Measurements from ENCODE around the gene NCAPH2. TPM values are rescaled to one million over a fixed set of nuclear protein-coding genes. Genes with fewer than 3 reads are reported as not detected.

NCAPH2 gene
- total and polyA plus RNA-seq, 2 of the 8 experiments (the other 6 are each of a cell fraction or from before 2014, with no cell fraction given), result 62.2 to 81.6 TPM

DNA sequence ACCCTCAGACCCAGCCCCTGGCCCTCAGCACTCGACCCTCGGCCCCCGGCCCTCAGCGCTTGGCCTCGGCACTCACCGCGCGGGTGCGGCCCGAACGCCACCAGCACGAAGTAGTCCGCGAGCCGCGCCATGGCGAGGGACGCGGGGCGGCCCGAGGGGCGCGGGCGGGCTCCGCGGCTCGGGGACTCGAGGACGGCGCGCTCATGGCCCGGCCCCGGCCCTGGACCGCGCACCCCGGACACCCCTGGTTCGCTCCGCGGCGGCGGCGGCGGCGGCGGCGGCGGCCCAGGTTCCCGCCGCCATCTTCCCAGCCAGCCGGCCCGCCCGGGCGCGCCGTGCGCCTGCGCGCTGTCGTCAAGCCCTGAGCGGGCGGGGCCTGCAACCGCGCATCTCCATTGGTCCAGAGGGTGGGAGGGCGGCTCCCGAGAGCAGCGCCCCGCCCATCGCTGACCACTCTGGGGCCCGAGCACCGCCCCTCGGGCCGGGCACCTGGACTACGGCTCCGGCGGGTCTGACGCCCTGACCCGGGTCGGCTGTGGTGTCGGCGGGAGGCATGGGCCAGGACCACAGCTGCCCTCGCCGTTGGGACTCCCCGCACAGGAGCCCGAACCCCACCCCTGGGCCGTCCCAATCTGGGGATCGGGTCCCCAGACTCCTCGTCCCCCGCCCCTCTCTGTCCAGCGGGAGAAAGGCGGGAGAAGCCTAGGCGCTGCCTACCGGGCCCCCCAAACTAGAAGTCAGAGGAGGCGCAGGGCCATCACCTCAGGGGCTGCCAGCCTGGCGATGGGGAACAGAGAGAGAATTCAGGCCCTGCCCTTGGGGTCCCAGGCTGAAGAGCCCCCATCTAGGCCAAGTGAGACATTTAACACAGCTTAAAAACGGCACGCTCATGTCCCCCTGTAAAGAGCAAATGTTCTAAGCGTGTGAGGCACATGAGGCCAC, 33.0 kb upstream of the NCAPH2 start, which contains the start of gene SBF1 (continued):
- 0 out of 2 replicates have a peak, but pooled peaks have one; percentile 44 for TF ChIP-seq MAX (IDR thresholded peaks at IDR 0.05)
- TF ChIP-seq TBP (IDR thresholded peaks at IDR 0.05; ENCODE audit: low read depth, low read length), result peak; percentile 51; the same call in 1 of the 2 replicates
- TF ChIP-seq SP1 (IDR thresholded peaks at IDR 0.05; ENCODE audit: low read depth, low read length), result peak; percentile 58; the same call in 1 of the 2 replicates
- no peak for TF ChIP-seq TEAD4 (IDR thresholded peaks at IDR 0.05; ENCODE audit: low read depth, low read length)
- no peak for TF ChIP-seq CHD1 (IDR thresholded peaks at IDR 0.05; ENCODE audit: low read depth, low read length)
- TF ChIP-seq PHF8 (conservative IDR thresholded peaks at IDR 0.05; ENCODE audit: low read depth, low read length), result peak; percentile 68
- TF ChIP-seq CTBP2 (IDR thresholded peaks at IDR 0.05; ENCODE audit: borderline replicate concordance, insufficient read depth, insufficient read length, low read length), result no peak
- no peak for TF ChIP-seq EP300 (IDR thresholded peaks at IDR 0.05; ENCODE audit: borderline replicate concordance in 1 of 2, low read depth in 2 of 2, low read length in 2 of 2)
- TF ChIP-seq SAP30 (IDR thresholded peaks at IDR 0.05; ENCODE audit: insufficient read depth, insufficient replicate concordance, low read length), result no peak
- TF ChIP-seq YY1 (IDR thresholded peaks at IDR 0.05; ENCODE audit: low read depth, low read length), result peak; percentile 87; the same call in 1 of the 2 replicates
- TF ChIP-seq TCF12 (IDR thresholded peaks at IDR 0.05; ENCODE audit: low read depth, low read length), result no peak
- TF ChIP-seq POLR2AphosphoS5 (IDR thresholded peaks at IDR 0.05; ENCODE audit: low read depth, low read length), result no peak
- TF ChIP-seq, protein P1, sequence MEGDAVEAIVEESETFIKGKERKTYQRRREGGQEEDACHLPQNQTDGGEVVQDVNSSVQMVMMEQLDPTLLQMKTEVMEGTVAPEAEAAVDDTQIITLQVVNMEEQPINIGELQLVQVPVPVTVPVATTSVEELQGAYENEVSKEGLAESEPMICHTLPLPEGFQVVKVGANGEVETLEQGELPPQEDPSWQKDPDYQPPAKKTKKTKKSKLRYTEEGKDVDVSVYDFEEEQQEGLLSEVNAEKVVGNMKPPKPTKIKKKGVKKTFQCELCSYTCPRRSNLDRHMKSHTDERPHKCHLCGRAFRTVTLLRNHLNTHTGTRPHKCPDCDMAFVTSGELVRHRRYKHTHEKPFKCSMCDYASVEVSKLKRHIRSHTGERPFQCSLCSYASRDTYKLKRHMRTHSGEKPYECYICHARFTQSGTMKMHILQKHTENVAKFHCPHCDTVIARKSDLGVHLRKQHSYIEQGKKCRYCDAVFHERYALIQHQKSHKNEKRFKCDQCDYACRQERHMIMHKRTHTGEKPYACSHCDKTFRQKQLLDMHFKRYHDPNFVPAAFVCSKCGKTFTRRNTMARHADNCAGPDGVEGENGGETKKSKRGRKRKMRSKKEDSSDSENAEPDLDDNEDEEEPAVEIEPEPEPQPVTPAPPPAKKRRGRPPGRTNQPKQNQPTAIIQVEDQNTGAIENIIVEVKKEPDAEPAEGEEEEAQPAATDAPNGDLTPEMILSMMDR (IDR thresholded peaks at IDR 0.05; ENCODE audit: control extremely low read depth in 1 of 3, insufficient read depth in 1 of 3, low read depth in 1 of 3, low read length in 3 of 3), result 0 out of 4 replicates have a peak, but pooled peaks of 1 of the 3 experiments have one; percentile 6

All from H1 (cell line).